GM21360 (cell line): ENCODE measurements around the gene MSL1.

Experiments used
- ATAC-seq: cut with Tn5 transposase; IDR thresholded peaks from one replicate; pipeline ENCODE4 v1.9.1; 2021; ENCODE audit warnings: mild to moderate bottlenecking, moderate library complexity; ENCODE audit not compliant: unreplicated experiment

Gene MSL1

GRCh38 chr17:40173091-40173777 lies 51.5 kb downstream of the MSL1 start:
- no peak for ATAC-seq

DNA sequence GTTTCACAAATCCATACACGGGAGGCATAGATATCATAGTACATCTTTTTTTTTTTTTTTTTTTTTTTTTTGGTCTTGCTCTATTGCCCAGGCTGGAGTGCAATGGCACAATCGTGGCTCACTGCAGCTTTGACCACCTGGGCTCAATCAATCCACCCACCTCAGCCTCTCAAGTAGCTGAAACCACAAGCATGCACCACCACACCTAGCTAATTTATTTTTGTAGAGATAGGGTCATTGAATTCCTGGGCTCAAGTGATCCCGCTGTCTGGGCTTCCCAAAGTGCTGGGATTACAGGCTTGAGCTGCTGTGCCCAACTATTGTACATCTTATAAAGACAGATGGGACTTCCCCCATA lies 52.0 kb downstream of the MSL1 start:
- no peak for ATAC-seq

DNA sequence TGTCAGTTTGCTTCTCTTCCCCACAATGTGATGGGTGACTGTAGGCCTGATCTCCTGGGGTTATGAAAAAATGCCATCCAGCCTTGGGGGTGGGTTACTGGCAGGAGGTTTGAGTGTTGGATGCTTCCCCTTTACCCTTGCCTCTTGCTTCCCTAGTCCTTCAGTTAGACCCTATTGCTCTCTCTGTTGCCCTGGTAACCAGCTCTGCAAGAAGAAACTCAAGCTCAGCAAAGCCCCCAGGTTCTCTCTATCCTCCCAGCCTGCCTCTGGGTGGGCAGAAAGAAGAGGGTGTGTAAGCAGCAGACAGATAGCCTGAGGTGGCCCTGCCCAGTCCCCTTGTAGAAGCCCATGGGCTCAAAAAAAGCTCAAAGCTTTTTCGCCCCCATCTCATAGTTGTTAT lies 52.7 kb downstream of the MSL1 start:
- ATAC-seq, result no peak

GRCh38 chr17:40175928-40176753 lies 54.4 kb downstream of the MSL1 start:
- ATAC-seq, result no peak

DNA sequence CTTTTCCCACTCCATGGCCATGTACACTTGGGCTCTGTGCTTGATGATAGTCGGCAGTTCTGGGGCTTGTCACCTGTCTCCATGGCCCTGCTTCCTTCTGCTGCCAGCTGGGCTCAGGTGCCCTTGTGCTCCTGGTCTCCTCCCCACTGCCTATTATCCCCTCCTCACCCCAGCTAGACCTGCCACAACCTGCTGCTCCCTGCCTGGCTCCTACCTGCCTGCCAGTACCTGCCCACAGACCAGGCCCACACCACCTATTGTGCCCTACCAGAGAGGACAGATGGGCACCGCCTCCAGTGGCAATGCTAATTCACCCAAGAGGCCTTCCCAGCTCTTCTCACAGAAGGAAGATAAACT lies 55.0 kb downstream of the MSL1 start:
- no peak for ATAC-seq

- no peak for ATAC-seq
Measured at GRCh38 chr17:40177275-40177874, 55.6 kb downstream of the MSL1 start, which contains the start of gene RAPGEFL1. RAPGEFL1 (plus strand) TSS chr17:40177470; CDS start chr17:40177862, 392 bp downstream.

- no peak for ATAC-seq
Measured at GRCh38 chr17:40178021-40178601, 56.3 kb downstream of the MSL1 start.

DNA sequence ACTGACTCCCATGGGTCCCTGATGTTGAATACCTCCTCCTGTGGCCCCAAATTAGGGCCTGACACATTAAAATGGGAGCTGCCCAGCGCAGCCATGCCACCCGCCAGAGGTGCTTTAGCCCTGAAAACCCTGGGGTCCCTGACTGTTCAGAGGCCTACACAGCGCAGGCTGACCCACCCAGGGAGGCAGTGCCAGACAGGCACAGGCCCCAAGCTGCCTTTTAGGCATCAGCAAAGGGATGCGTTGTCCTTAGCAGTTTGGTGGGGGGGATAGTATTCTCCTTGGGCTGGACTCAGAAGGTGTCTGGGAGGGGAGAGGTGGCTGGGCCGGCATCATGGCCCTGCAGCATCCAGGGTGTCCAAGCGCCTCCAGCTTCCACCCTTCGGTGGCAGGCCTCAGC lies 56.9 kb downstream of the MSL1 start:
- ATAC-seq, result no peak

GRCh38 chr17:40179923-40180659 lies 58.3 kb downstream of the MSL1 start:
- ATAC-seq, result no peak

DNA sequence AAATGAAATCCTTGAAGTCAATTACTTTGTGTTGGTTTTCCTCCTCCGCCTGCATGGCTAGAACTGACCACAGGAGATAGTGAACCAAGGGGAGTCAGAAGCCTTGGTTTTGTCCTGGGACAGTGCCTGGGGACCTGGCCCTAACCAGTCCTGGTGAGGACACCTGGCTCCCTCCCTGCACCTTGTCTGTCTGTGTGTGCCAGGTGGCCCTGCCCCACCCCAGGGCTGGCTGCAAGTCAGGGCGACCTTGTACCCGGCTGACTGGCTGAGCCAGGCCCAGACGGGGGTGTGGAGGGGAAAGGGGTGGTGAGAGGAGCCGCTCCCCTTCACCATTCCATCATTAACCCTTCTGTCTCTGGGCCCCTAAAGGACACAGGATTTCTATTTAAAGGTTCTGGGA lies 58.9 kb downstream of the MSL1 start:
- ATAC-seq, result no peak

DNA sequence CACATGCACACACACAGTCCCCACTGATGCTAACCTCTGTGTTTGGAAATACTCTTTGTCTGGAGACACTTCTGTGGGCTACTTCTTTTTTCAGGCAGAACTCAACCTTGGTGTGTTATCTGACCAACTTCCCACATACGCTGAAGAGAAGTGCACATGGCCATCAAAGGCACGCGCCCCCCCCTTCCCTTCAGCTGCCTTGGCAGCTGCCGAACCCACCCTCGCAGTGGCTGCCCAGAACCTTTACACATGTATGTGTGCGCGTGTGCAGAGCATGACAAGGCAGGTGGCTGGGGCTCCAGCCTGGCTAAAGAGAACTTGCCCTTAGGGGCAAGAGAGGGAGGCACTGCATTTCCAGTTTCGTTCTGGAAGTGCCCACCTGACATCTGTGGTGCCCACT lies 59.4 kb downstream of the MSL1 start:
- ATAC-seq, result no peak

GRCh38 chr17:40182606-40183005 lies 60.8 kb downstream of the MSL1 start:
- no peak for ATAC-seq
